ENCODE data around the gene SEMA5A. TPM values are rescaled to one million over a fixed set of nuclear protein-coding genes. Genes with fewer than 3 reads are reported as not detected.

The SEMA5A gene
- total RNA-seq, 1 donor from 2014 or later, result 43.2 TPM

GRCh38 chr5:9157811-9158210 lies 388.1 kb downstream of the SEMA5A start:
- no peak for TF ChIP-seq CTCF (IDR thresholded peaks at IDR 0.05; ENCODE audit: borderline replicate concordance)
- no peaks in the 10 kb centered on the region for H3K27me3 ChIP-seq (ENCODE audit: low read depth)
- no peaks in the 10 kb centered on the region for H3K9me3 ChIP-seq (replicated peaks)
- no peaks in the 10 kb centered on the region for H3K36me3 ChIP-seq
- H3K4me3 ChIP-seq, result no peak overlapping the region
- intact Hi-C loops (cut with micrococcal nuclease), result no loop called here
- DNase-seq, result no peak
- H3K4me1 ChIP-seq, result no peaks in the 10 kb centered on the region
- no peak overlapping the region for H3K27ac ChIP-seq (replicated peaks)

- Histone ChIP-seq H3K27ac (replicated peaks) (no peak overlapping the region), H3K4me1 (peaks cover 6% of the 10 kb centered on the region), H3K27me3 (ENCODE audit: low read depth) (no peaks in the 10 kb centered on the region), H3K4me3 (no peak overlapping the region), H3K9me3 (replicated peaks) (no peaks in the 10 kb centered on the region), H3K36me3 (no peaks in the 10 kb centered on the region)
- DNase-seq, result no peak
- TF ChIP-seq CTCF (IDR thresholded peaks at IDR 0.05; ENCODE audit: borderline replicate concordance), result no peak
- intact Hi-C loops (cut with micrococcal nuclease), result no loop called here
Measured at GRCh38 chr5:9157020-9157419, 388.9 kb downstream of the SEMA5A start.

- TF ChIP-seq CTCF (IDR thresholded peaks at IDR 0.05; ENCODE audit: borderline replicate concordance), result peak; percentile 39
- no peaks in the 10 kb centered on the region for H3K9me3 ChIP-seq (replicated peaks)
- H3K27me3 ChIP-seq (ENCODE audit: low read depth), result no peaks in the 10 kb centered on the region
- peaks cover 12% of the 10 kb centered on the region for H3K4me1 ChIP-seq
- intact Hi-C loops (cut with micrococcal nuclease), result no loop called here
- no peak overlapping the region for H3K27ac ChIP-seq (replicated peaks)
- H3K36me3 ChIP-seq, result no peaks in the 10 kb centered on the region
- no peak overlapping the region for H3K4me3 ChIP-seq
- no peak for DNase-seq
Measured at GRCh38 chr5:9156282-9156681, 389.6 kb downstream of the SEMA5A start.

GRCh38 chr5:9151684-9152427 lies 394.0 kb downstream of the SEMA5A start:
- no peak for TF ChIP-seq CTCF (IDR thresholded peaks at IDR 0.05; ENCODE audit: borderline replicate concordance)
- H3K4me1 ChIP-seq, result peaks cover 12% of the 10 kb centered on the region
- no peaks in the 10 kb centered on the region for H3K27me3 ChIP-seq (ENCODE audit: low read depth)
- peak overlapping the region; percentile 36 for H3K27ac ChIP-seq (replicated peaks)
- DNase-seq, result no peak
- H3K9me3 ChIP-seq (replicated peaks), result no peaks in the 10 kb centered on the region
- no peaks in the 10 kb centered on the region for H3K36me3 ChIP-seq
- intact Hi-C loops (cut with micrococcal nuclease), result no loop called here
- H3K4me3 ChIP-seq, result no peak overlapping the region

GRCh38 chr5:9149988-9150387 lies 395.9 kb downstream of the SEMA5A start:
- Histone ChIP-seq H3K36me3 (no peaks in the 10 kb centered on the region), H3K27ac (replicated peaks) (no peak overlapping the region), H3K4me3 (no peak overlapping the region), H3K4me1 (peaks cover 12% of the 10 kb centered on the region), H3K27me3 (ENCODE audit: low read depth) (no peaks in the 10 kb centered on the region), H3K9me3 (replicated peaks) (no peaks in the 10 kb centered on the region)
- DNase-seq, result no peak
- TF ChIP-seq CTCF (IDR thresholded peaks at IDR 0.05; ENCODE audit: borderline replicate concordance), result no peak
- intact Hi-C loops (cut with micrococcal nuclease), result no loop called here
